PC-3 (cell line): ENCODE measurements around the gene CBFA2T3.

ENCODE experiments used
- CTCF ChIP-seq: fragments of 300-600 bp; sonication (generic); conservative IDR thresholded peaks from 2 replicates; pipeline ENCODE4 v1.5.1; 2017; ENCODE audit warnings: antibody characterized with exemption, low read depth, mild to moderate bottlenecking, low read length
- EZH2 ChIP-seq: fragments of 300-600 bp; sonication (generic); IDR thresholded peaks from one replicate; pipeline ENCODE4 v1.6.1; 2017; ENCODE audit warnings: antibody characterized with exemption, mild to moderate bottlenecking, low read length; ENCODE audit not compliant: unreplicated experiment
- EZH2phosphoT487 ChIP-seq: fragments of 300-600 bp; sonication (generic); IDR thresholded peaks from 2 replicates; pipeline ENCODE4 v1.6.1; 2018; ENCODE audit warnings: mild to moderate bottlenecking, antibody characterized with exemption, low read length, borderline replicate concordance

- TF ChIP-seq CTCF = no peak
- TF ChIP-seq EZH2phosphoT487 = no peak
- TF ChIP-seq EZH2 = no peak
Observed at GRCh38 chr16:88864099-88864498, 112.9 kb downstream of the CBFA2T3 start.
